ENCODE measurements around the gene SLC17A2. TPM values are rescaled to one million over a fixed set of nuclear protein-coding genes. Genes with fewer than 3 reads are reported as not detected.

The SLC17A2 gene
- total RNA-seq, 1 donor from 2014 or later: not detected

DNA sequence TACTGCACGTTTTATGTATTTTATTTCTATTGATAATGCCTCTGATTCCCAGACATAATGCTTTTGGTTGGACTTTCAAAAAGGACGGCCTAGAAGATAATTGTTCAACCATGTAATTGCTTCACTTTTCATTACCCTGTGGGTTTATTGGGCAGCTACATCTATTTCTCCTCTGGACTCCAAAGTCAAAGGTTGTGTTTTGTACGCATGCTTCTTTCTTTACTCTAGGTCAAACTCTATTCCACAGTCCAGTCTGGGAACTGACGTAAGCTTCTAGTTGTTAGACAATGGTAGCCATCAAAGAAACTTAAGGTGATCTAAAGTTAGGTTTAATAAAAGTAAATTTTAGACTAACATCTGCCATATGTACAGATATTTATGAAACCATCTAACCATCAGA, 49.9 kb downstream of the SLC17A2 start:
- Mint-ChIP-seq H3K36me3 (ENCODE audit: unreplicated experiment) (no peaks in the 10 kb centered on the region), H3K9me3 (ENCODE audit: unreplicated experiment) (peaks cover 3% of the 10 kb centered on the region), H3K4me1 (ENCODE audit: unreplicated experiment) (peaks cover 9% of the 10 kb centered on the region), H3K4me3 (ENCODE audit: unreplicated experiment) (no peak overlapping the region), H3K27ac (ENCODE audit: unreplicated experiment) (no peak overlapping the region), H3K27me3 (ENCODE audit: unreplicated experiment) (peaks cover 15% of the 10 kb centered on the region)
- TF ChIP-seq, protein P1, sequence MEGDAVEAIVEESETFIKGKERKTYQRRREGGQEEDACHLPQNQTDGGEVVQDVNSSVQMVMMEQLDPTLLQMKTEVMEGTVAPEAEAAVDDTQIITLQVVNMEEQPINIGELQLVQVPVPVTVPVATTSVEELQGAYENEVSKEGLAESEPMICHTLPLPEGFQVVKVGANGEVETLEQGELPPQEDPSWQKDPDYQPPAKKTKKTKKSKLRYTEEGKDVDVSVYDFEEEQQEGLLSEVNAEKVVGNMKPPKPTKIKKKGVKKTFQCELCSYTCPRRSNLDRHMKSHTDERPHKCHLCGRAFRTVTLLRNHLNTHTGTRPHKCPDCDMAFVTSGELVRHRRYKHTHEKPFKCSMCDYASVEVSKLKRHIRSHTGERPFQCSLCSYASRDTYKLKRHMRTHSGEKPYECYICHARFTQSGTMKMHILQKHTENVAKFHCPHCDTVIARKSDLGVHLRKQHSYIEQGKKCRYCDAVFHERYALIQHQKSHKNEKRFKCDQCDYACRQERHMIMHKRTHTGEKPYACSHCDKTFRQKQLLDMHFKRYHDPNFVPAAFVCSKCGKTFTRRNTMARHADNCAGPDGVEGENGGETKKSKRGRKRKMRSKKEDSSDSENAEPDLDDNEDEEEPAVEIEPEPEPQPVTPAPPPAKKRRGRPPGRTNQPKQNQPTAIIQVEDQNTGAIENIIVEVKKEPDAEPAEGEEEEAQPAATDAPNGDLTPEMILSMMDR (IDR thresholded peaks at IDR 0.05): no peak
- DNase-seq (ENCODE audit: extremely low spot score, unreplicated experiment): no peak

DNA sequence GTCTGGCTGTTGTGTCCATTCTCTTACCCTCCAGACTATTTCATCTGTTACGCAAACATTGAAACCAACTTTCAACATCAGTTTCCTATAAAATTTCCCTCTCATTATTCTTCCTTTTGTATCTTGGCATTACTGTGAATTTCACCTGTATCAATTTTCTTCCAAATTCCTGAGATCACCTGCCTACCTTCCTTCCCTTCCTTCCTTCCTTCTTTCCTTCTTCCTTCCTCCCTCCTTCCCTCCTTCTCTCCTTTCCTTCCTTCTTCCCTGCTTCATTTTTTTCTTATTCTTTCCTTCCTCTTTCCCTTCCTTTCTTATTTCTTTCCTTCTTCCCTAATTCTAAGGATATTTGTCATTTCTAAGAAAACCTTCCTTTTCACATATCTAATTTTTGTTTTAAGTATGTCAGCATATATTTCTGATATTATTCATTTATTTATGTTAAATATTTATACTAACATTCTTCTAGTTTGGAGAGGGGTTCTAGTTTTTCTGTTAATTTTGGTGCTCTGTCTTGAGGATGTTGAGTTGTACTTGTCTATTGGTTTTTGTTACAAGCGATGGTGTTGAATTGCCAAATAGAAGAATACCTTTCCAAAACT, 51.7 kb downstream of the SLC17A2 start:
- Mint-ChIP-seq H3K9me3 (ENCODE audit: unreplicated experiment) (peaks cover 2% of the 10 kb centered on the region), H3K4me3 (ENCODE audit: unreplicated experiment) (no peak overlapping the region), H3K27ac (ENCODE audit: unreplicated experiment) (no peak overlapping the region), H3K27me3 (ENCODE audit: unreplicated experiment) (peaks cover 20% of the 10 kb centered on the region), H3K4me1 (ENCODE audit: unreplicated experiment) (peaks cover 3% of the 10 kb centered on the region), H3K36me3 (ENCODE audit: unreplicated experiment) (no peaks in the 10 kb centered on the region)
- no peak for DNase-seq (ENCODE audit: extremely low spot score, unreplicated experiment)
- TF ChIP-seq, protein P1 (IDR thresholded peaks at IDR 0.05): no peak

DNA sequence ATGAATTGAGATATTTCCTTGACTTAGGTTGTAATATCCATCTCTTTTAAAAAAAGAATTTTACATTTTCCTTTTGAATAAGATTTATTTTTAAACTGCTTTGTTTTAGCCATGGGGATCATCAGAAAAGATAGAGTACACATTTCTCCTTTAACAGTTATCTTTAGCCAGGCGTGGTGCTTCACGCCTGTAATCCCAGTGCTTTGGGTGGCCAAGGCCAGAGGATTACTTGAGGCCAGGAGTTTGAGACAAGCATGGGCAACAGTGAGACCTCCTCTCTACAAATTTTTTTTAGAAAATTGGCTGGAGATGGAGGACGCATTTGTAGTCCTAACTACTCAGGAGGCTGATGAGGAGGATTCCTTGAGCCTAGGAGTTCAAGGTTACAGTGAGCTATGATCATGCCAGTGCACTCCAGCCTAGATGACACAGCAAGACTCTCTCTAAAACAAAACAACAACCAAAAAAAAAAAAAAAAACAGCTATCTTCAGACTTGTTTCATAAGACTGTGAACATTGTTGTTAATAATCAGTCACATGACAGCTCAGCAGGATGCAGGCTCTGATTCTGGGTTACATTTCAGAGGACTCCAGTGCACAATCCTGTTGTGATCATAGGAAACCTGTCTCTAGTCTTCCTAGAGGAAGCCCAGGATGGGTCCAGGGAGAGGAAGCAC, 54.4 kb downstream of the SLC17A2 start:
- Mint-ChIP-seq H3K27me3 (ENCODE audit: unreplicated experiment) (peaks cover 23% of the 10 kb centered on the region), H3K4me3 (ENCODE audit: unreplicated experiment) (no peak overlapping the region)

DNA sequence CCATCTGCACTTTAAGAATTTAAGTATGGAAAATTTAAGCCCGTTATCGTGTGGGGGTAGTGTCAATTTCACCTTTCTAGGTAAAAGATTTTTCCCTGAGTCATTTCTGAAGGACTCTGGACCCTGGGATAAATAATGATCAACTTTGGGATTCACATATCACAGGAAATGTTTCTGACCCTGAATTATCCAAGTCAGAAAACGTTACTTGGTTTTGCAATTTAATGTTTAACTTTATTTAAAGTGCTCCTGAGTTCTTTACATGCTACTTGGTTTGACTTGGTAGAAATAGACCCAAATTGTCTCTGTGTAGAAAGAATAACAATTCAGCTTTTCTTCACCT, 55.0 kb downstream of the SLC17A2 start:
- H3K4me1 Mint-ChIP-seq (ENCODE audit: unreplicated experiment): no peaks in the 10 kb centered on the region
- no peak overlapping the region for H3K4me3 Mint-ChIP-seq (ENCODE audit: unreplicated experiment)
- DNase-seq (ENCODE audit: extremely low spot score, unreplicated experiment): no peak
- H3K36me3 Mint-ChIP-seq (ENCODE audit: unreplicated experiment): no peaks in the 10 kb centered on the region
- H3K27ac Mint-ChIP-seq (ENCODE audit: unreplicated experiment): no peak overlapping the region
- peaks cover 23% of the 10 kb centered on the region for H3K27me3 Mint-ChIP-seq (ENCODE audit: unreplicated experiment)
- H3K9me3 Mint-ChIP-seq (ENCODE audit: unreplicated experiment): no peaks in the 10 kb centered on the region
- TF ChIP-seq, protein P1 (IDR thresholded peaks at IDR 0.05): no peak

More for the DNA sequence above, 54.4 kb downstream of the SLC17A2 start:
- TF ChIP-seq, protein P1 (IDR thresholded peaks at IDR 0.05): no peak
- DNase-seq (ENCODE audit: extremely low spot score, unreplicated experiment): no peak
- Mint-ChIP-seq H3K27ac (ENCODE audit: unreplicated experiment) (no peak overlapping the region), H3K36me3 (ENCODE audit: unreplicated experiment) (no peaks in the 10 kb centered on the region), H3K4me1 (ENCODE audit: unreplicated experiment) (no peaks in the 10 kb centered on the region), H3K9me3 (ENCODE audit: unreplicated experiment) (no peaks in the 10 kb centered on the region)

DNA sequence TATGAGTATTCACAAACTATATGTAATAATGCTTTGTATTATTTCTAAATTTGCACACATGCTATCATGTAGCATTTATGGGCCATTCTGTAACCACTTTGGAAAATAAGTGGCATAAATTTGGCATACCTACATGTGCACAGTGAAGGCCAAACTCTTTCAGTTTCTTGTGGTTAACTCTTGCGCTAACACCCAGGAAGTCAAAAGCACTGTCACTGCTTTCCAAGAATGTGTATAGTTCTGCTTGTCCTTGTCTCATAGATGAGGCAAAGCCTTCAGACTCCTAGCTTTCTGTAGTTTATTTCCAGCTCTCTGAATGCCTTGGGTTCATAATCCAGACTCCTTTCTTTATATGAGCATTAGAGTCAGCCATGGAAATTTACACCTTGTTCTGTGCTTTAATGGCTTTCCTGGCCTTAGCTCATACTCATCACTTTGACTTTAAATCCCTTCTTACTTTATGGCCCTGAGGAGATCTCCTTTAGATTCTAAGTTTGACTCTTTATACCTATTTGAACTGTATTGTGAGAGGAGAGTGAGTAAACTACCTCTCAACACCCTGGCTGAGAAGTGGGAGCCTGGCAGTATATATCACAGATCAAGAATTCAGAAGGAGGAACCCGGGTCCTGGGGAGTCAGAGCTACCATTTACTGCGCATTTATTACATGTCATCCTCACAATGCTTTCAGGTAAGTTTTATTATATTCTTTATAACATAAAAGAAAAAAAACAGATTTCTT, 55.5 kb downstream of the SLC17A2 start:
- TF ChIP-seq, protein P1 (IDR thresholded peaks at IDR 0.05): no peak
- Mint-ChIP-seq H3K4me1 (ENCODE audit: unreplicated experiment) (no peaks in the 10 kb centered on the region), H3K27ac (ENCODE audit: unreplicated experiment) (no peak overlapping the region), H3K4me3 (ENCODE audit: unreplicated experiment) (no peak overlapping the region), H3K9me3 (ENCODE audit: unreplicated experiment) (no peaks in the 10 kb centered on the region), H3K27me3 (ENCODE audit: unreplicated experiment) (peaks cover 23% of the 10 kb centered on the region), H3K36me3 (ENCODE audit: unreplicated experiment) (no peaks in the 10 kb centered on the region)
- no peak for DNase-seq (ENCODE audit: extremely low spot score, unreplicated experiment)

All from osteocyte (in vitro differentiated cells).